Activated CD8-positive, alpha-beta memory T cell treated with anti-CD3 and anti-CD28 coated beads, Interleukin-2, amount 50 U/mL, for 24 hours (primary cell): Measurements from ENCODE around the gene F11R.
"Not testable (repeated sequence)": the region's sequence is repeated elsewhere in the genome, so short reads cannot be mapped to it uniquely, and the experiment has no call there.

Experiments used
- DNase-seq: peaks from one replicate; pipeline ENCODE4 v3.0.0-alpha.2; 2020; ENCODE audit errors: extremely low read depth

Gene F11R

DNA sequence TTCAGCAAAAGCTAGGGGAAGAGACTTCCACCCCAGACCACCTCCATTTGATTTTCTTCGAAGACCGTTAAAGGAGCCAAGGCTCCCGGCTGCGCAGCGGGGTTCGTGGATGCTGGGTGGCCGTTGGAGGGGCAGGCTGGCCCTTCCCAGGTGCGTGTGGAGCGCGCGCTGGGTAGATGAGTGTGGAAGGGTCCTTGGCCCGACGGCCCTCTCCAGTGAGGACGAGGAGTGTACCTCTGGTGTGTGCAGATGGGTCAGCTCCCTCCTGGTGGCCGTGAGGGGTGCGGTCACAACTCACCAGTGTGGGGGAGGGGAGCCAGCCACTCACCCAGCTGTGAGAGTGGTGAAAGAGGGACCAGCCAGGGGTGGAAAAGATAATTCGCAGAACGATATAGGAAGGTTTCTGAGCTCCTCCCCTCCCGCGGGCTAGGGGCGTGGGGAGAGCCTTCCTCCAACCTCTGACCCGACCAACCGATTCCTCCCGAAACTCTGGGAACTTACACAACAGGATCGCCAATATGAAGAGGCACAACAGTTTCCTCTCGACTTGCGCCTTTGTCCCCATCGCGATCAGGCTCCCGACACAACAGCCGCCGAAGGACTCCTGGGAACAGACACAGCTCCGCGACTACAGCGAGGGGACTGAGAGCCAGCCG lies at the start of gene F11R:
Gene F11R (minus strand): TSS at position 644 of the 656 bp plus-strand sequence. CDS start 79 bp downstream, at position 565.
- DNase-seq = no peak

DNA sequence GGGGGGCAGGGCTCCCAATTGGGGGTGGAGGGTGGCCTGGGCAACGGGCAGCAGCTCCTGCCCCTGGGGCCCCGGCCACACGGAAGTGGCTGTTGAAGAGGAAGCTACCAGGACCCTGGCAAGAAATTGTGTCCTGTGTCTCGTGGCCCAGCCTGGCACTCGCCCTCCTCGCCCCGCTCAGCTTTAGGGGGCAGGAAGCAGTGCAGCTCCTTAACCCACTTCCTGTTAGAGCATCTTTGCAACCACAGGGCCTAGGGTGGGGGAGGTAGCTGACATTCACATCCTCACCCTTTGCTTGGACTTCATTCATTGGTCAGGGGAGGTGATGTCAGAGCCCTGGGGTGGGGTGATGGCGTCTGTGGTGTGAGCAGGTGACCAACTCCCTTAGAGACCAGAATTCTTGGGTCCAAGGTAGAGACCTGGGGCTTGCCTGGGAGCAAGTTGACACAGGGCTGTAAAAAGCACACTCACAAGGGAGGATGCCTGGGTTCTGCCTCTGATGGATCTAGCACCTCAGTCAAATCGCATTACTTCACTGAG lies 48.8 kb upstream of the F11R start, which contains the start of gene ARHGAP30:
Gene ARHGAP30 (minus strand): TSS at position 161 of the 540 bp plus-strand sequence. CDS start 267 bp downstream, outside the sequence.
- peak; percentile 62 for DNase-seq

- DNase-seq = no peak
Observed at GRCh38 chr1:161069241-161069640, 48.3 kb upstream of the F11R start.

- DNase-seq = peak; percentile 55
Observed at GRCh38 chr1:161068306-161069234, 47.6 kb upstream of the F11R start.

DNA sequence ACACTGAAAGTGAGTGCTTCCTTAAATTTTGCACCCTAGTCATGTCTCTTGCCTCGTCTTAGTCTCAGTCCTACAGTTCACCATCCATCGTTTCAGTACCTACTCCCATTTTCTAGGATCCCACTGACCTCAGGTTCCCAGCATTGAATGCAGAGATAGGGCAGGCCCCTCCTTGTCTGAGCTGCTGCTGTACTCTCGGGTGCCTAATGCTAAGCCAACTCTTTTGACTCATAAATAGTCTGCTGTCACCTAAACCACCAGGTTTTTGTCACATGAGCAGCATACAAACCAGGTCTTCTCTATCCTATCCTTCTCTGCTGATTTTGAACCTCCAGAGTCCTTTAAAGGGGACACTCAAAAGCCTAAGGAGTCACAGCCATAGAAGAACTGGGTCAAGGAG lies 45.7 kb upstream of the F11R start:
- DNase-seq = no peak

DNA sequence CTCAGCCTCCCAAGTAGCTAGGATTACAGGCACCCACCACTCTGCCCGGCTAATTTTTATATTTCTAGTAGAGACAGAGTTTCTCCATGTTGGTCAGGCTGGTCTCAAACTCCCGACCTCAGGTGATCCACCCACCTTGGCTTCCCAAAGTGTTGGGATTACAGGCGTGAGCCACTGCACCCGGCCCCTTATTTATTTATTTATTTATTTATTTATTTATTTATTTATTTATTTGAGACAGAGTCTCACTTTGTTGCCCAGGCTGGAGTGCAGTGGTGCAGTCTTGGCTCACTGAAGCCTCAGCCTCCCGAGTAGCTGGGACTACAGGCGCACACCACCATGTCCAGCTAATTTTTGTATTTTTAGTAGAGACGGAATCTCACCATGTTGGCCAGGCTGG lies 44.7 kb upstream of the F11R start:
- not testable (repeated sequence) for DNase-seq

DNA sequence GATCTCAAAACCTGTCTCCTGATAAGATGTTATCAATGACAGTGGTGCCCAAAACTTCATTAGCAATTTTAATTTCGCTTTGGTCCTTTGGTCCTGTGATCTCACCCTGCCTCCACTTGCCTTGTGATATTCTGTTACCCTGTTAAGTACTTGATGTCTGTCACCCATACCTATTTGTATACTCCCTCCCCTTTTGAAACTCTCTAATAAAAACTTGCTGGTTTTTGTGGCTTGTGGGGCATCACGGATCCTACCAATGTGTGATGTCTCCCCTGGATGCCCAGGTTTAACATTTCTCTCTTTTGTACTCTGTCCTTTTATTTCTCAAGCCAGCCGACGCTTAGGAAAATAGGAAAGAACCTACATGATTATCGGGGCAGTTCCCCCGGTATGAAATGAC lies 43.0 kb upstream of the F11R start:
- DNase-seq = not testable (repeated sequence)

- no peak for DNase-seq
Observed at GRCh38 chr1:161061419-161061818, 40.5 kb upstream of the F11R start.

GRCh38 chr1:161059293-161059692 lies 38.3 kb upstream of the F11R start:
- DNase-seq = no peak

GRCh38 chr1:161054805-161055204 lies 33.9 kb upstream of the F11R start:
- DNase-seq = no peak

DNA sequence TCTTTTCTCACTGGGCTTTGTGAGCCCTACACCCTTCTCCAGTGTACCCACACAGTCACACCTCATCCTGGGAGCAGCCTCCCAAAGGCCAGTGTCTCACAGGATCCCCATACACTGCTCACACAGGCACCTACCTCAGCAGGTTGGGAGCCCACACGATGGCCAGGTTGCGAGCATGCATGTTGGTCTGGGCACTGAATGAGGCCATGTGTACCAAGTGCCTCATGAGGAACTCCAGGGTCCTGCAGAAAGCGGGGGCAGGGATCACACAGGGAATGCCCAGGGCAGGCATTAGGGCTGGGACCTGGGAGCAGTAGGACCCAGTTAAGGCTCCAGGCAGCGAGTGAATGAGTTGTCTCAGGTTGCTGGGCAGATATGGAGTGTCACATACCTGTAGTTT lies 33.3 kb upstream of the F11R start:
- DNase-seq = no peak

DNA sequence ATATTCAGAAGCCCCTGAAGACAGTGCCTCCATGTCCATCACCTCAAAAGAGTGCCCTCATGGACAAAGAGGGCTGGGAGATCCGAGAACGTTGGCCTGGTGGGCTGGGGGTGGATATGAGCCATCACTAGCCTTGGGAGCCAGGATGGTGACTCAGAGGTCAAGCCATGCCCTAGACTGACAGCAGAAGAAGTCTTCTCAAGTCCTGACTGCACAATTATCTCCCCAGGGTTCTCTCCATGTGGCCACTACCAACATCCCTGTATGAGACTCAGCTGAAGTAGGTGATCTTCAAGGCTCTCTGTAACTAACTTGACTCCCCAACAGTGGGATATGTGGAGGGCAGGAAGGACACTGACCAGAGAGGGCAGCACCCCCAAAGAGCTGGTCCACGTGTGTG lies 31.9 kb upstream of the F11R start:
- no peak for DNase-seq

DNA sequence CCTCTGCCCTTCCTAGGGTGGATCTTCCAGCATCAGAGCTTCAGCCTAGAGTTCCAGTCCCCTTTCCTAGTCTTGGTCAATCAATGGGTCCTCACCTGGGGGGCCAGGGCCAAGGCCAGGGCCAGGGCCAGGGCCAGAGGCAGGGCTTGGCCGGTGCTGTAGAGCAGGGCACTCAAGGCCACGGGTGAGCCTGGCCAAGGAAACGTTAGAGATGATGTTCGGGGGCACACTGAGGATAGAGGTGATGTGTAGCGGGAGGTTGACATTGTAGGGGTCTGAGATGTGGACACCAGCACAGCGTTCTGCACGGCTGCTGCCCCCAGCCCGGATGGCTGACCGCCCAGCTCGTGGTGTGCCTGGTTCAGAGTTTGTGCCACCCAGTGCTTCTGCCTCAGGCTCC lies 30.3 kb upstream of the F11R start:
- DNase-seq = no peak

- no peak for DNase-seq
Observed at GRCh38 chr1:161048949-161049722, 28.2 kb upstream of the F11R start.

- DNase-seq = no peak
Observed at GRCh38 chr1:161047436-161048420, 26.8 kb upstream of the F11R start.

GRCh38 chr1:161046605-161047228 lies 25.8 kb upstream of the F11R start:
- DNase-seq = no peak

DNA sequence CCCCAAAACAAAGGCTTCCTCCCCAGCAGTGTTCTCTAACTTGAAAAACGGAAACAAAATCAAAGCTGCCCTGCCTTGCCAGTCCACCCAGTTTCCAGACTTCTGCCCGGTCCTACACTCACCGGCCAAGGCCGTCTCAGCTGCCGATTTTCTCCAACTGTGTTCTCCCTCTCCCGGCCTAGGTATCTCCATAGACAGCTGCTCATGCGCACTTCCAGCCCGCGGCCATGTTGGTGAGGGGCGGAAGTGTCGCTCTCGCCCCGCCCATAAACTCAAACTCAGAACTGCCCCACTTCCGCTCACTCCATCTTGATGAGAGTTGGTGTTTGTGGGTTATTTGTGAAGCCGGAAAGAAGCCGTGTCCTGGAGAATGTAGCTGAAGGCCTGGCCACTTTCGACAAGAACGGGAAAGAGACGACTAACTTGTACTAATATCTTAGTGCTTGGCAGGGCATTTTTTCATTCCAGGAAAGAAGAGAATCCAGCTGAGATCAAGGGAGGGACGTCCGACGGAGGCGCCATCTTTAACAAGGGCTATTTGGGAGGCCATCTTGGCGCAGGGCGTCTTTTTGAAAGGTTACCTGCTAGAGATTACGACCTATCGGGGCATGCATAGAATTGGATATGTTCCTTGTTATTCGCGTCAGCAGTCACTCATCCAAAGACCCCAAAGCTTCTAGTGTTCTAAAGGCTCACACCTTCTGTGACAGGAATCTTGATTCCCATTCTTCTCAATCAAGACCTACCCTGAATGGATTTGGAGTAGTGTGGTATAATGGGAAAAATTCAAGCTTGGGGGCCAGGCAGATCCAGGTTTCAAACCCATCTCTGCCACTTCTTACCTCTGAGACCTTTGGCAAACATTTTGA lies 25.0 kb upstream of the F11R start, which contains the start of gene USF1:
Gene USF1 (minus strand): TSS at position 242 of the 869 bp plus-strand sequence. CDS start 2,702 bp downstream, outside the sequence.
- peak; percentile 85 for DNase-seq

- DNase-seq = no peak
Observed at GRCh38 chr1:161044908-161045735, 24.2 kb upstream of the F11R start.
